ENCODE results near the gene TAF6. TPM values are rescaled to one million over a fixed set of nuclear protein-coding genes. Genes with fewer than 3 reads are reported as not detected.

TAF6 gene
- total and polyA plus RNA-seq, 2 of the 4 experiments (the other 2 are of a cell fraction), result 11.3 to 55.3 TPM

DNA sequence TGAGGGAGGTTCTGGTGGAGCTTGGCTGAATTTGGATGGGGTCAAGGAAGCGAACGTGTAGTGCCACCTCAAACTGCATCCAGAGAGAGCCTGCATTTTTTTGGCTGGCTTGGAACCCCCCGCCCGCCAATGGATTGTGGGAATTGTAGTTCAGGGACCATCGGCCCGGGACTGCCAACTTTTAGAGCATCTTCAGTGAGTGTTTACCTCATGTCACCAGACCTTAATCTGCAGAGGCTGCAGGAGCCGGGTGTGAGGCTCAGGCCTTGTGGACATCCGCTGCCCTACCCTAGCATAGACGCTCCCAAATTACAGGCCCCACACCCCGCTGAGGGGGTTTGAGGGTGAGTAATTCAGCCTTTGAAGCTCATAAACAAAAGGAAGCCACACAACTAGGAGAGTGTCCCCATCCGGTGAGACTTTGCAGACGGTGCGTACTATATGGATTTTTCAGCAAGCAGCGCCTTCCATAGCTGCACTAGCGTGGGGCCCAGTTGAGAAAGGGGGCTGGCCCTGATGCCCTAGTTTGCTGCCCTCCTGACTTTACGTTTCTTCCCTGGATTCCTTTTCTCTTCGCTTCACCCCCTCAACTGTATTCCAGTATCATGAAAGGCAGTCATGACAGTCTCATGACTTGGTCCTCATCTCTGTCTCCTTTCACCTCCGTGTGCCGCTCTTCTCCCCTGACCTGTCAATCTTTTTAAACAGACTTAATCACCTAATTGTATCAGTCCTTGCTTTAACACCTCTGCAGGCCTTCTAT is 993 bp upstream of the TAF6 start (continued):
- no peak for TF ChIP-seq FOS (IDR thresholded peaks at IDR 0.05; ENCODE audit: low read depth, low read length)

DNA sequence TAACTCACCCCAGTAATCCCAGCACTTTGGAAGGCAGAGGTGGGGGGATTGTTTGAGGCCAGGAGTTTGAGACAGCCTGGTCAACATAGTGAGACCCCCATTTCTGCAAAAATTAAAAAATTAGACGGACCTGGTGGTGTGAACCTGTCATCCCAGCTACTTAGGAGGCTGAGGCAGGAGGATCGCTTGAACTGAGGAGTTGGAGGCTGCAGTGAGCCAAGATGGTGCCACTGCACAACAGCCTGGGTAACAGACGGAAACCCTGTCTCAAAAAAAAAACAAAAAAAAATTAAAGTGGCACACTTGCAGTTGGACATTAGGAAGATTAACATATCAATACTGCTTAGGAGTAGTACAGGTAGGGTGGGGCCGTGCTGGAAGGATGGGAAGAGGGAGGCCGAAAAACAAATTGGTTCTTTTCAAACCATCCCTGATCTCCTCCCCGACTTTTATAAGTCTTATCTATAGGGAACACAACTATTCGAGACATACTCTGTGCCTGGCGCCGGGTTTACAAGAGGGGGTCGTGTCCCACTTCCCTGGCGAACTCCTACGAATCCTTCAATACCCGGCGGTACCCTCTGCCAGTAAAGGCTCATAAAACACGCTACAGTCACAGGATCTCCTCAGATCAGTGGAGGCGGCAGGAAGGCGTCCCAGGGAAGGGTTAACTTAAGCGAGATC is 628 bp downstream of the TAF6 start:
- DNase-seq (no peak), ATAC-seq (ENCODE audit: low read depth) (no peak)
- H3K9me3 ChIP-seq (ENCODE audit: control insufficient read depth, insufficient read depth, low read length), result no peaks in the 10 kb centered on the region
- H2AK9ac ChIP-seq (replicated peaks; ENCODE audit: low read depth, low read length, poor library complexity), result peak overlapping the region; percentile 95
- peak overlapping the region; percentile 72 for H2AK5ac ChIP-seq (ENCODE audit: low read depth, low read length)
- WGBS, 2 experiments (ENCODE audit: extremely low coverage in 2 of 2, insufficient read length in 1 of 2), result 6% methylated on average over 10 of the region's 18 CpGs; no CpG with 5 or more reads in 1 of the 2 experiments
- CTCF ChIA-PET, result no interaction called here
- H3K18ac ChIP-seq (ENCODE audit: low read depth, low read length), result no peak overlapping the region
- POLR2A ChIA-PET (ENCODE audit: unreplicated experiment), result no interaction called here
- H2BK20ac ChIP-seq (ENCODE audit: low read depth, low read length), result no peak overlapping the region
- H4K8ac ChIP-seq (ENCODE audit: low read depth in 2 of 2, low read length in 2 of 2), result peak overlapping the region; percentile 33 to 82
- intact Hi-C loops (cut with micrococcal nuclease), result loop anchor here (2.0 kb wide), 1 partner anchor 18 kb away; the partner anchor contains the start of genes AP4M1 and MCM7
- peak overlapping the region; percentile 91 for H3K56ac ChIP-seq (ENCODE audit: extremely low read depth, insufficient read depth, low read length)
- peak overlapping the region; percentile 86 for H3K9ac ChIP-seq (ENCODE audit: low read depth, low read length)
- no peaks in the 10 kb centered on the region; the same call in 1 of the 2 replicates for H4K20me1 ChIP-seq (ENCODE audit: insufficient read depth, low read length)
- H2BK15ac ChIP-seq (ENCODE audit: low read depth, low read length), result 0 out of 3 replicates have a peak overlapping the region, but pooled peaks have one; percentile 10
- H2BK120ac ChIP-seq (ENCODE audit: low read depth, low read length), result peak overlapping the region; percentile 95
- BruUV-seq (replicated peaks), result TSS peak; percentile 48
- H4K5ac ChIP-seq (ENCODE audit: low read depth, low read length), result no peak overlapping the region
- in situ Hi-C loops (cut with MboI; ENCODE audit: low sequenced_read_pairs), result no loop called here
- peak overlapping the region; percentile 99 for H3K14ac ChIP-seq (replicated peaks; ENCODE audit: low read depth, low read length)
- dilution Hi-C loops (cut with HindIII; ENCODE audit: low sequenced_read_pairs, unreplicated experiment), result no loop called here
- peaks cover 23 to 44% of the 10 kb centered on the region in 2 experiments for H3K79me1 ChIP-seq (ENCODE audit: low read depth in 1 of 2, low read length in 2 of 2)
- H3K23ac ChIP-seq (ENCODE audit: low read depth, low read length), result peak overlapping the region; percentile 98
- H3K9me1 ChIP-seq (ENCODE audit: insufficient read depth, low read length), result peaks cover 13% of the 10 kb centered on the region
- peak overlapping the region; percentile 96 for H2AFZ ChIP-seq (replicated peaks; ENCODE audit: low read length, poor library complexity)
- peaks cover 6% of the 10 kb centered on the region; the same call in 1 of the 2 replicates for H3K4me1 ChIP-seq (ENCODE audit: control insufficient read depth, insufficient read depth, low read length)
- H4K91ac ChIP-seq (ENCODE audit: insufficient read depth, low read depth, low read length), result peak overlapping the region; percentile 49; the same call in 1 of the 2 replicates
- H3K4me2 ChIP-seq (ENCODE audit: low read depth, low read length), result peak overlapping the region; percentile 83
- H3K27ac ChIP-seq (ENCODE audit: insufficient read depth, low read length), result peak overlapping the region; percentile 81
- H3K4ac ChIP-seq (ENCODE audit: low read depth, low read length), result peak overlapping the region; percentile 96
- H2BK5ac ChIP-seq (ENCODE audit: low read depth, low read length, poor library complexity, severe bottlenecking), result peak overlapping the region; percentile 91
- TF ChIP-seq FOS (IDR thresholded peaks at IDR 0.05; ENCODE audit: low read depth, low read length) (no peak), NFE2L2 (IDR thresholded peaks at IDR 0.05; ENCODE audit: low read depth, low read length) (no peak), SMC3 (IDR thresholded peaks at IDR 0.05; ENCODE audit: low read depth, low read length) (no peak), CEBPB (IDR thresholded peaks at IDR 0.05; ENCODE audit: low read depth, low read length) (no peak), POLR2A (IDR thresholded peaks at IDR 0.05; ENCODE audit: low read depth, low read length) (no peak), CHD1 (IDR thresholded peaks at IDR 0.05; ENCODE audit: low read depth, low read length) (no peak), MAFK (IDR thresholded peaks at IDR 0.05; ENCODE audit: low read depth, low read length) (no peak), RCOR1 (IDR thresholded peaks at IDR 0.05; ENCODE audit: insufficient replicate concordance, low read length) (no peak), RFX5 (IDR thresholded peaks at IDR 0.05; ENCODE audit: low read depth, low read length) (no peak), BHLHE40 (IDR thresholded peaks at IDR 0.05; ENCODE audit: low read depth, low read length) (no peak)
- TF ChIP-seq, protein P1, sequence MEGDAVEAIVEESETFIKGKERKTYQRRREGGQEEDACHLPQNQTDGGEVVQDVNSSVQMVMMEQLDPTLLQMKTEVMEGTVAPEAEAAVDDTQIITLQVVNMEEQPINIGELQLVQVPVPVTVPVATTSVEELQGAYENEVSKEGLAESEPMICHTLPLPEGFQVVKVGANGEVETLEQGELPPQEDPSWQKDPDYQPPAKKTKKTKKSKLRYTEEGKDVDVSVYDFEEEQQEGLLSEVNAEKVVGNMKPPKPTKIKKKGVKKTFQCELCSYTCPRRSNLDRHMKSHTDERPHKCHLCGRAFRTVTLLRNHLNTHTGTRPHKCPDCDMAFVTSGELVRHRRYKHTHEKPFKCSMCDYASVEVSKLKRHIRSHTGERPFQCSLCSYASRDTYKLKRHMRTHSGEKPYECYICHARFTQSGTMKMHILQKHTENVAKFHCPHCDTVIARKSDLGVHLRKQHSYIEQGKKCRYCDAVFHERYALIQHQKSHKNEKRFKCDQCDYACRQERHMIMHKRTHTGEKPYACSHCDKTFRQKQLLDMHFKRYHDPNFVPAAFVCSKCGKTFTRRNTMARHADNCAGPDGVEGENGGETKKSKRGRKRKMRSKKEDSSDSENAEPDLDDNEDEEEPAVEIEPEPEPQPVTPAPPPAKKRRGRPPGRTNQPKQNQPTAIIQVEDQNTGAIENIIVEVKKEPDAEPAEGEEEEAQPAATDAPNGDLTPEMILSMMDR (conservative IDR thresholded peaks at IDR 0.05; ENCODE audit: low read depth, low read length), result no peak
- TF ChIP-seq, protein P2, sequence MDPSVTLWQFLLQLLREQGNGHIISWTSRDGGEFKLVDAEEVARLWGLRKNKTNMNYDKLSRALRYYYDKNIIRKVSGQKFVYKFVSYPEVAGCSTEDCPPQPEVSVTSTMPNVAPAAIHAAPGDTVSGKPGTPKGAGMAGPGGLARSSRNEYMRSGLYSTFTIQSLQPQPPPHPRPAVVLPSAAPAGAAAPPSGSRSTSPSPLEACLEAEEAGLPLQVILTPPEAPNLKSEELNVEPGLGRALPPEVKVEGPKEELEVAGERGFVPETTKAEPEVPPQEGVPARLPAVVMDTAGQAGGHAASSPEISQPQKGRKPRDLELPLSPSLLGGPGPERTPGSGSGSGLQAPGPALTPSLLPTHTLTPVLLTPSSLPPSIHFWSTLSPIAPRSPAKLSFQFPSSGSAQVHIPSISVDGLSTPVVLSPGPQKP (IDR thresholded peaks at IDR 0.05; ENCODE audit: borderline replicate concordance, low read depth, low read length), result no peak
- H3K36me3 ChIP-seq (ENCODE audit: control insufficient read depth, insufficient read depth, low read length), result peaks cover 8% of the 10 kb centered on the region; the same call in 1 of the 2 replicates
- H3K4me3 ChIP-seq (ENCODE audit: insufficient read depth, low read depth, low read length), result peak overlapping the region; percentile 80
- no peaks in the 10 kb centered on the region for H3K27me3 ChIP-seq (ENCODE audit: control insufficient read depth, insufficient read depth, low read length)
